ENCODE measurements around the gene SS18L1.

DNA sequence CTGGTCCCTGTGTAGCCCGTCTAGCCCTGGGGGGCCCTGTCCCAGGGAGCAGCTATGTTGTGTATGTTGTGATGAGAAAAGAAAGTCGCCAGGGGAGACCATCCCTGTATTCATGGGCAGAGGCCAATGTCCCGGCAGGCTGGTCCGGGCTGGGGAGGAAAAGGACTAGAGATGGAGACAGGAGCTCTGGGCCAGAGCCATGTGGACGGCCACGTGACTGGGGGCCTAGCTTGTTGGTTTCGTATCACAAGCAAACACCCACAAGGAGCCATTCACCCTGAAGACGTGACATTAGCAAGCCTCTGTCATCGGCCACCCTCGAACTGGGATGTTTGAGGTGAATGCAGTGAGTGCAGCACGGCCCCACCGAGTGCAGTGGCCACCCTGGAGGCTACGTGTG, 79.4 kb downstream of the SS18L1 start:
- TF ChIP-seq, protein P1, sequence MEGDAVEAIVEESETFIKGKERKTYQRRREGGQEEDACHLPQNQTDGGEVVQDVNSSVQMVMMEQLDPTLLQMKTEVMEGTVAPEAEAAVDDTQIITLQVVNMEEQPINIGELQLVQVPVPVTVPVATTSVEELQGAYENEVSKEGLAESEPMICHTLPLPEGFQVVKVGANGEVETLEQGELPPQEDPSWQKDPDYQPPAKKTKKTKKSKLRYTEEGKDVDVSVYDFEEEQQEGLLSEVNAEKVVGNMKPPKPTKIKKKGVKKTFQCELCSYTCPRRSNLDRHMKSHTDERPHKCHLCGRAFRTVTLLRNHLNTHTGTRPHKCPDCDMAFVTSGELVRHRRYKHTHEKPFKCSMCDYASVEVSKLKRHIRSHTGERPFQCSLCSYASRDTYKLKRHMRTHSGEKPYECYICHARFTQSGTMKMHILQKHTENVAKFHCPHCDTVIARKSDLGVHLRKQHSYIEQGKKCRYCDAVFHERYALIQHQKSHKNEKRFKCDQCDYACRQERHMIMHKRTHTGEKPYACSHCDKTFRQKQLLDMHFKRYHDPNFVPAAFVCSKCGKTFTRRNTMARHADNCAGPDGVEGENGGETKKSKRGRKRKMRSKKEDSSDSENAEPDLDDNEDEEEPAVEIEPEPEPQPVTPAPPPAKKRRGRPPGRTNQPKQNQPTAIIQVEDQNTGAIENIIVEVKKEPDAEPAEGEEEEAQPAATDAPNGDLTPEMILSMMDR (IDR thresholded peaks at IDR 0.05): no peak
- TF ChIP-seq POLR2A (IDR thresholded peaks at IDR 0.05): no peak

All from uterus (tissue), 2 donors.